ENCODE measurements around the gene SLC12A2.

Gene SLC12A2

GRCh38 chr5:128154943-128155342 is 71.4 kb downstream of the SLC12A2 start:
- DNase-seq (ENCODE audit: low read depth), result no peak
- H3K4me3 ChIP-seq (ENCODE audit: low read length), result no peak overlapping the region
- TF ChIP-seq CTCF (conservative IDR thresholded peaks at IDR 0.05; ENCODE audit: low read depth, low read length), result no peak

- H3K4me3 ChIP-seq (ENCODE audit: low read length), result no peak overlapping the region
- TF ChIP-seq CTCF (conservative IDR thresholded peaks at IDR 0.05; ENCODE audit: low read depth, low read length), result peak; percentile 38
- peak; percentile 31 for DNase-seq (ENCODE audit: low read depth)
Observed at GRCh38 chr5:128155776-128156175, 72.2 kb downstream of the SLC12A2 start.

DNA sequence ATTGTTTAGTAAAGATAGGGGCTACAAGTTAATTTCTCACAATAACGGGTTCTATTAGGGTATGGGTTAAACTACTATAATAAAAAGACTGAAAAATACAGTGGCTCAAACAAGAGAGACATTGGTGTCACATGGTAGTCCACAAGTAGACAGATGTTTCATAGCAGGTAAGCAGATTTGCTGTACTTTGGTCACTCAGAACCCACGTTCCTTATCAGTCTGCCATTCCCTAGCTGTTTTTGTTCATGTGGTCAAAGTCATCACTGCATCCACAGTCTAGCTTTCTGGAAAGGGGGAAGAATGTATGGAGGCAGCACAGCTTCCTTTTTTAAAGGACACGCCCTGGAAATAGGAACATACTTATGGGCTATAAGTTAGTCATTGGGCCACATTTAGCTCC is 73.0 kb downstream of the SLC12A2 start:
- no peak for DNase-seq (ENCODE audit: low read depth)
- H3K4me3 ChIP-seq (ENCODE audit: low read length), result no peak overlapping the region
- no peak for TF ChIP-seq CTCF (conservative IDR thresholded peaks at IDR 0.05; ENCODE audit: low read depth, low read length)

DNA sequence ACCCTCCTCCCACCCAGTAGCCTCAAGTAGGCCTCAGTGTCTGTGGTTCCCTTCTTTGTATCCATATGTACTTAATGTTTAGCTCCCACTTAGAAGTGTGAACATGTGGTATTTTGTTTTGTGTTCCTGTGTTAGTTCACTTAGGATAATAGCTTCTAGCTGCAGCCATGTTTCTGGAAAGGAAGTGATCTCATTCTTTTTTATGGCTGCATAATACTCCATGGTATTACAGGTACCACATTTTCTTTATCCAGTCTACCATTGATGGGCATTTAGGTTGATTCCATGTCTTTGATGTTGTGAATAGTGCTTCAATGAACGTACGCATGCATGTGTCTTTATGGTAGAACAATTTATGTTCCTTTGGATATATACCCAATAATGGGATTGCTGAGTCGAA is 74.8 kb downstream of the SLC12A2 start:
- no peak for TF ChIP-seq CTCF (conservative IDR thresholded peaks at IDR 0.05; ENCODE audit: low read depth, low read length)
- no peak overlapping the region for H3K4me3 ChIP-seq (ENCODE audit: low read length)
- no peak for DNase-seq (ENCODE audit: low read depth)

- no peak for TF ChIP-seq CTCF (conservative IDR thresholded peaks at IDR 0.05; ENCODE audit: low read depth, low read length)
- no peak overlapping the region for H3K4me3 ChIP-seq (ENCODE audit: low read length)
- DNase-seq (ENCODE audit: low read depth), result no peak
Observed at GRCh38 chr5:128163991-128164390, 80.4 kb downstream of the SLC12A2 start.

DNA sequence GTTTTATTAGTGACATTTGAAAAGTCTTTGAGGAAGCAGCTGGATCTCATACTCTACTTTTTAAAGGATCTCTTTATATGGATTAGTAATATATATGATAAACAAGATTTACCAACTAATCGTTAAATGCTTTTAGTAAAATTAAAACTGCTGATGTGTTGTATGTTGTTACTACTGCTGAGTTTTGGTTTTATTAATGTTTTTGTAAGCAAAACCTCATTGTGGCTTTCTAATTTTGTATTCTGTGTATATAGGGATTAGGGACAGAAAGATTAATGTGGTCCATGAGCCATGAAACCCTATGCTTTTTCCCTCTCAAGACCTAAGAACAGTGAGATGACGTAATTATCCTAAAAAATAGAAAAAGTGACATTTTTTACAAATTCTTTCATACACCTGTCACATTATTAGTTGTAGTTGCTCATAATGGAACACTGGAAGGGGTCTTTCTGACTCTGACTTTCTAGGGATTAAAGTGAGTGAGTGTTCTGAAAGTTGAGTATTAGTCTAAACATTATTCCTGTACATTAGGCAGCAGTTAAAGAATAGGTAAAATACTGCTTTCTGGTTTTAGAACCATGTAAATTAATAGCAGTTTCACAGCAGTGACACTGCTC is 85.9 kb downstream of the SLC12A2 start:
- H3K4me3 ChIP-seq (ENCODE audit: low read length), result no peak overlapping the region
- no peak for TF ChIP-seq CTCF (conservative IDR thresholded peaks at IDR 0.05; ENCODE audit: low read depth, low read length)
- no peak for DNase-seq (ENCODE audit: low read depth)

DNA sequence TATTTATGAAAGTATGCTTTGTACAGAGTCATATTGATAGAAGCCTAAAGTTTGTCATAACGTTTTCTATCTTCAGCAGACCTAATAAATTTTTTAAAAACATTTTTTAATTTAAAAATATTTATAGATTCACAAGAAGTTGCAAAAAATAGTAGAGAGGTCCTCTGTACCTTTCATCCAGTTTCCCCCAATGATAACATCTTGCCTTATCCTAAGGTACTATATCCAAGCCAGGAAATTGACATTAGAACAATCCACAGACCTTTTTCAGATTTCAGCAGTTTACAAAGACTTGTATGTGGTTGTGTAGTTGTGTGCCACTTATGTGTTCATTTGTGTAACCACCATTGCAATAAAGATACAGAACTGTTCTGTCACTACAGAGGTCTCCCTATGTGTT is 88.5 kb downstream of the SLC12A2 start:
- TF ChIP-seq CTCF (conservative IDR thresholded peaks at IDR 0.05; ENCODE audit: low read depth, low read length), result no peak
- H3K4me3 ChIP-seq (ENCODE audit: low read length), result no peak overlapping the region
- no peak for DNase-seq (ENCODE audit: low read depth)
